HG03565 (cell line): Measurements from ENCODE around the gene CFAP69.
"Not testable (repeated sequence)": the region's sequence is repeated elsewhere in the genome, so short reads cannot be mapped to it uniquely, and the experiment has no call there.

Experiments used
- ATAC-seq: cut with Tn5 transposase; IDR thresholded peaks from one replicate; pipeline ENCODE4 v1.9.1; 2021; ENCODE audit warnings: mild to moderate bottlenecking, moderate library complexity; ENCODE audit not compliant: unreplicated experiment

CFAP69 gene

GRCh38 chr7:90334926-90335325, 90.0 kb downstream of the CFAP69 start:
- not testable (repeated sequence) for ATAC-seq

GRCh38 chr7:90337106-90337505, 92.1 kb downstream of the CFAP69 start:
- ATAC-seq: no peak

GRCh38 chr7:90345016-90345415, 100.0 kb downstream of the CFAP69 start:
- ATAC-seq: no peak

- ATAC-seq: peak; percentile 6
Measured at GRCh38 chr7:90345595-90346335, 100.8 kb downstream of the CFAP69 start.

GRCh38 chr7:90346336-90347125, 101.6 kb downstream of the CFAP69 start, which contains the start of gene GTPBP10:
GTPBP10 (plus strand) TSS chr7:90346716; CDS start chr7:90346742, 26 bp downstream.
- peak; percentile 94 for ATAC-seq

GRCh38 chr7:90347759-90348158, 102.8 kb downstream of the CFAP69 start:
- no peak for ATAC-seq

- no peak for ATAC-seq
Measured at GRCh38 chr7:90349305-90349704, 104.3 kb downstream of the CFAP69 start.

GRCh38 chr7:90350032-90350431, 105.1 kb downstream of the CFAP69 start:
- ATAC-seq: not testable (repeated sequence)

- ATAC-seq: no peak
Measured at GRCh38 chr7:90351987-90352386, 107.0 kb downstream of the CFAP69 start.
